GM19023 (cell line): ENCODE measurements around the gene GRK1.

ENCODE experiments used
- ATAC-seq: cut with Tn5 transposase; IDR thresholded peaks from one replicate; pipeline ENCODE4 v1.9.1; 2021; ENCODE audit warnings: mild to moderate bottlenecking, moderate library complexity; ENCODE audit not compliant: unreplicated experiment

The GRK1 gene

DNA sequence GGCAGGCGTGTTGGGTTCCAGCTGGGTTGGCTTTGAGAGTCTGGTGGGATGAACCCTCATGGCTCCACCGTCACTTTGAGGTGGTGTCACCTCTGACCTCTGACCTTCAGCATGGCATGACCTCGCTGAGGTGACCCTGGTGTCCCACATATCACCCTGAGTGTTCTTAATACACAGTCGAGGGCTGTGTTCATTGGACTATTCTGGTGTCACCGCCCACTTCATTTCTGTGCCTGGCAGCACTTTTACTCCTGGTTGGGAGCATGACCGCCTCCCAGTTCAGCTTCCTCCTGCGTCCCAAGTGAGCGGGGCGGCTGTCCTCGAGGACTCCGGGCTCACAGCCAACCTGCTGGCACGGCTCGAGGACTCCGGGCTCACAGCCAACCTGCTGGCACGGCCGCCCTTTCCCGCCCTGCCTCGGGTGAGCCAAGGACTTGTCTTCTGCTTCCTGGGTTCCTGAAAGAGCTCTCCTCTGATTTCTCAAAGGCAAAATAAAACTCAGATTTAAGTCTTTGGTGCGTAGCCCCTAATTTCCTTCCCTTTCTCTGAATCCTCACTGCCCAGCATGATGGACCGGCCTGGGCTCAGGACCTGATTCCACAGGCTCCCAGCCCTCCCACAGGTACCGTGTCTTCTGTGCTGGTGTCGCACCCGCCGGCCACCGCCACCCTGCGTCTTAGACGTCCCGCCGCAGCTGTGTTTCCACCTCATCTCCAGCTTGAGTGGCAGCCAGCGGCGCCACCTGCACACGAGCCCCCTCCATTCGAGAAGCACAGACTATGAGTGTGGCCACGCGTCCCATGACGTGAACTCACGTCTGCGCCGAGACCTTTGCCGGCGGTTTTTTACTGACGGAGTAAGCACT is 19.4 kb upstream of the GRK1 start:
- no peak for ATAC-seq

DNA sequence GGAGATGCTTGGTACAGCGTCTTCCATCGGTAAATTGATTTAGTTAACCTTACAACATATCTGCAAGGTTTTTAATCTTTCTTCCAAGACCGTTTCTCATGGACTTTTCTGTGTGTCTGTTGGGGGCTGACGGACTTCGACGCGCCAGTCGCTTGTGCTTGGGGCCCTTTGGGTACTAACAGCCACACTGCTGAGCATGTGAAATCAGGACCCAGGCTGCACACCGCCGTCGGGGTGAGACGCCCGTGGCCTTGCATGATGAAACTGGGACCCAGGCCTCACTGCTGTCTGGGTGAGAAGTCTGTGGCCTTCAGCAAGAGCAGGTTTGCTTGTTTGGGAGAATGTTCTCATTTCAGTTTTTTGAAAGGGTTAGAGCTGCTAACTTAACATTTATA is 18.8 kb upstream of the GRK1 start:
- ATAC-seq: no peak

DNA sequence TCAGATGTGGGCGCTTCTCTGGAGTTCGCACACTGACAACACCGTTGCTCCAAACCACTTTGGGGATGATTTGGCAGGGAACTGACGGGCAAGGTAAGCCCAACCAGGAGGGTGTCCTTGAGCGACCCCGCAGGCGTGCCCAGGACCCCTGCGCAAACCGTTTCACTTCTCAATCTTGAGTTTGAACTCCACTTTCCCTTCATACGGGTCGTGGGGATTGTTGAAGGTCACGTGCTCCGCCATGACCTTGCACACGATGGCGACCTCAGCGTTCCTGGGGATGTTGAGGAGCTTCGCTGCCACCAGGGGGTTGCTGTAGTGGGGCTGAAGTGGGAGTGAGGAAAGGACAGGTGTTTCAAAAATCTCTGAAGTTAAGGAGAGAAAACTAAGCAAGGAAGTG is 17.8 kb upstream of the GRK1 start:
- ATAC-seq: no peak

- ATAC-seq: no peak
Observed at GRCh38 chr13:113650275-113650674, 16.7 kb upstream of the GRK1 start.

DNA sequence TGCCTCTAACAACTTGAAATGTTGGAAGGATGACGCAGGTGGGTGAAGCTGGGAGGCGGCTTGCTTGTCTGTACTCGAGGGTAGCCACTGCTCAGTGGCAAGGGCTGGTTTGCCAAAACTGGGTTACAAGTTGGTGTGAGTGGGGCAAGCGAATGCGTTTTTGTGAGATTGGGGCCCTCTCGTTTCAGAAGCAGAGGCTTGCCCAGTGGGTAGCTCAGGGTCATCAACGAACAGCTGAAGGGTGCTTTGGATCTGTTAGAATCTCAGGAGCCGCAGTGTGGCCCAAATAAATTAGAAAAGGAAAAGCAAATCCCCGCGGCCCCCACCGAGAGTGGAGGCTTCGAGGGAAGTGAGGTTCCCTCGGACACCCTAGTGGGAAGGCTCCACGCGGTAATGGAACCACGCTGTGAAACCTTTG is 16.3 kb upstream of the GRK1 start:
- no peak for ATAC-seq

DNA sequence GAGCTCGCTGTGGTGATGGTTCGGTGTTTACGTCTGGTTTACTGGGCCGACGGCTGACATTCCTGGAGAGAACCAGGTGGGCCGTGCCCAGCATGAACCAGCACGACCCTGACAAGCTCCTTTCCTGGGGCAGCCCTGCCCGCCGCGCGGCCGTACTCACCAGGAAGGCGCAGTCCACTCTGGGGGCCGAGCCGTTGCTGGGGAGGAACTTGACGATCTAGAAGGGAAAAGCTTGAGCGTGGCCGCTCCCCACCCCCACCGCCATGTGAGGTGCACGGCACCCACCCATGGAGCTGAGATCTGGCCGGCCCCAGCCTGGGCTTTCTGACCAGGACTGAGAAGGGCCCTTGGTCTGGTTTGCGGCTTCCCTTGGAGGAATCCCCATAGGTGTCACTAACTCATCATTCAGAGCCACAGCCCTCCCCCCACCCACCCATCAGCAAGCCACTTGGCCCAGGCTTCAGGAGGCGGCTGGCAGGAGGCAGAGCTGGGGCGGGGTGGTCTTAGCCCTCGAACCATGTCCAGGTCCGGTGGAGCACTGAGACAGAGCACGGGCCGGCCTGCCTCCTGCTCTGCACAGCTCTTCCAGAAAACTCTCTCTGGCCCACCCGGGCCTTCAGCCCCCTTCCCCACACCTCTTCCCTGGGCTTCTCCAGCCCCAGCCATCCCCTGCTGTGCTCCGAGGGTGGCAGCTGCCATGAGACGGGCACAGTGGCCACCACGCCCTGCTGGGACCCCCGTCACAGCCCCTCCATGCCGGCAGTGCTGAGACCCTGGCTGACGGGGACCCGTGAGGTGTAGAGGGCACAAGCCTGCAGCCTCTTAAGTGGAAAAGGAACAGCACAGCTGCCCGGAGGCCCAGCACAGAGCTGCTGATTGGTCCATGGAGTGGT is 15.3 kb upstream of the GRK1 start:
- no peak for ATAC-seq

GRCh38 chr13:113652404-113653263 is 14.4 kb upstream of the GRK1 start:
- no peak for ATAC-seq

GRCh38 chr13:113653264-113654174 is 13.5 kb upstream of the GRK1 start:
- no peak for ATAC-seq

DNA sequence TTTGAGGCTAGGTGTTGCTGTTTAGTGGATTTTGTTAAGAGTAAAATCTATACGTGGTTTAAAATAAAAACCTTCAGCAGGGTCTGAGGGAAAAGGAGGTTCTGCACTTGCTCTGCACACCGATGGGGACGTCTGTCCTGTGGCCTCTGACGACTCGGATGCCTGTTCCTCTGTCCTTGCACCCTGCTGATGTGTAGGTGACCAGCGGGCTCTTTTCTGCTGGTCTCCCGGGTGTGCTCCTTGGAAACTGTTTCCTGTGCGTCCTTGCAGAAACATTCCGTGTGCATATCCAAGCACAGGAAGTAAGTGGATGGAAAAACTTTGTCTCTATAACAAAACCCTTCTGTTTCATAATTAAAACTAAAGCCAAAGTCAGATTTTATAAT is 12.9 kb upstream of the GRK1 start:
- ATAC-seq: no peak

DNA sequence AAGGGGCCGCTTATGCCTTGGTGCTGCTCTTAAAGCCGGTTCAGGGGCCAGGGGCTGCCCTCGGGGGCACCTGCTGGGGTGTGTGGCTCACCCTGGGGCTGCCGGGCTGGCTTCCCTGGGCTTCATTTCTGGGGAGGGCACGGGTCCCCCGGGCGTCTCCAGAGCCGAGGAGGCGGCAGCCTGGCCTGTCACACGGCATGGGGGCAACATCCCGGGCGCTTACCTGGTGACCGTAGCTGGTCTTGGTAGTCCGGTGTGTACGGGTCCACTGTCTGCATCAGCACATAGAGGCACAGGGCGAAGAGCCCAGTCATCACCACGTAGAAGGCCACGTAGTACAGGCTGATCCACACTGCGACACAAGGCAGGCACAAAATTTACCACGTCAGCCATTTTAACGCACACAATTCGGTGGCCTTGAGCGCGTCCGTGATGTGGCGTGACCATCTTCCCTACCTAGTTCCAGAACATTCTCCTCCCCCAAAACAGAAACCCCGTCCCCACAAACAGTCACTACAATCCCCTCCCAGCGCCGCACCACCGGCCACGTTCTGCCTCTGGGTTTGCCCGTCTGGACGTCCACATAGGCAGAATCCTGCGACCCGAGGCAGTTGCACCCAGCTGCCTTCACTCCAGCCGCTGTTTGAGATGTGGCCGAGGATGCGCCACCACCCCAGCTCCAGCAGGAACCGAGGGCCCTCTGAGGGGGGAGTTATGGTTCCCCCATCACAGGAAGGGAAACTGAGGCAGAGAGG is 12.3 kb upstream of the GRK1 start:
- no peak for ATAC-seq

GRCh38 chr13:113655346-113656002 is 11.5 kb upstream of the GRK1 start:
- ATAC-seq: no peak

DNA sequence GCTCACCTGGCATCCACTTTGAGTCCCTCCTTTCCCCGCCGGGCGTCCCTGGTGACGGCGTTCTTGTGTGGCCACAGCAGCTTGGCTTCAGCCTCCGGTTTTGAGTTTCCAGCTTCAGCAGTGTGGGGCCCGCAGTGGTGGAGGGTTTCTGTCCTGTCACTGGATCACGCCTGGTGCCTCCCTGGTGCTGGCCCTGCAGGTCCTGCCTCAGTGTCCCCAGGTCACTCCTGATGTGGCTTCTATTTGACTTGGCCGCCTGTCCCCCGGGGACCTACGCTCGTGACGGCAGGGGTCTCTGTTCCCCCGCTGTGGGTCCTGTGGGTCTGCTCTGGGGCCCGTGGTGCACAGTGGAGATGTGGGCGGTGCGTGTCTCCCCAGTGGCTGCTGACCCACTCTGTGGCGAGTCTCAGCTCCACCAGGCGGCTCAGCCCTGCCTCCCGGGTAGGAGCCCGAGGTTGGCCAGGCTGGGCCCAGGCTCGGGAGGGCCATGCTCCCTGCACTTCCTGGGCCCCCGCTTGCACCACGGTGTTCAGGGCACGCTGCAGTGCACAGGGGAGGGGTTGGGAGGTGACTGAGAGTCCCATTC is 10.9 kb upstream of the GRK1 start:
- ATAC-seq: no peak

DNA sequence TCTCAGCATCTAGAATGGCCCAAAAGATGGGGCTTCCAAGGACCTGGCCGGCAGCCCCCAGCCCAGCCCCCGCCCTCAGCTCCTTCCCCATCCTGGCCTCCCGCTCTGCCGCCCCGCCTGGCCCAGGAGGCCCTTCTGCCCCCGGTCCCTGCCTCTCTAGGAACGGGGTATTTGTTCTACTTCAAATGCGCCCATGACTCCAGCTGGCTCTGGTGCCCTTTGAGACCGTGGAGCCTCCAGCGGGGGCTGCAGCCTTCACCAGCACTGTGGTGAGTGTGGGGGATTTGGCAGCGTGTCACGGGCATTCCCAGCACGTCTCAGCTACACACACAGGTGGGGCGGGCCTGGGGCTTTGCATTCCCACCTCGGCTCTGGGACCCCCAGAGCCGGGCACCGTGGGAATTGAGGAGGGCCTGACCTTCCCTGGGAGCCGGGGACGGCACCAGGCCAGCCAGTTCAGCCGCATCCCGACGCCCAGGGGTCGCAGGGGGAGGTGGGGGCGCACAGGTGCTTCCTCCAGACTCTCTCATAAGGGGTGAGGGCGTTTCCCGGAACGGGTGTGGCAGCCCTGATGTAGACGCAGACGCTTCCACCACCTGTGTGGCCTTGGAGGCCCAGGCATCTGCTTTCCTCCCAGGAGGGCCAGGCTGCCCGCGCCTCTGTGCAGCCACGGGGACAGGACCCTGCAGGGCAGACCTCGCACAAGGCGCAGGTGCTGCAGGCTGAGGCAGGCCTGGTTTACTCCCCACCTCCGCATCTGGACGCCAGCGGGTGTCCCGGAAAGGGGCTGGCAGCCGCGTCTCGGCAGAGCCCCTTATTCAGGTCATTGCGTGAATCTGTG is 10.0 kb upstream of the GRK1 start:
- no peak for ATAC-seq

GRCh38 chr13:113657851-113658741 is 8.9 kb upstream of the GRK1 start, which contains the start of gene ATP4B:
Gene ATP4B, minus strand, starts transcription at chr13:113658198. Its CDS starts 54 bp downstream, at chr13:113658144.
- ATAC-seq: no peak

DNA sequence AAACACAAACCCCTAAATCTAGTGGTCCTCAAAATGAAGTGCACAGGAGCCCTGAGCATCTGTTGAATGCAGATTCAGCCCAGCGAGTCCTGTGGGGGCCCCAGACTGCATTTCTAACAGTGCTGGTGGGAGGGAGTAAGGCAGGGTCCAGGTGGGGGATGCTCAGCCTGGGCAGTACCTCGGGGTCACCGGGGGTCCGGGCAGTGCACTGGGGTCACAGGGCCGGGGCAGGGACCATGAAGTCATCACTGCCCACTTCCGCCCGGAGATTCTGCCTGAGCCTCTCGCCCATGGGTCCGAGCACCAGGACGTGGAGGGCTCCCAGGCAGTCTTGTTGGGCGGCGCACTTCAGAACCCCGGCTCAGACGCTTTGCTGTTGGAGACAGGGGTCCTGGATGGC is 8.2 kb upstream of the GRK1 start:
- no peak for ATAC-seq

- no peak for ATAC-seq
Observed at GRCh38 chr13:113659337-113659736, 7.7 kb upstream of the GRK1 start.
